BJ (cell line): ENCODE measurements around the gene C6orf118. TPM values are rescaled to one million over a fixed set of nuclear protein-coding genes. Genes with fewer than 3 reads are reported as not detected.

Experiments used
- CTCF ChIA-PET: fragments of 350-600 bp; formaldehyde crosslinking; extraction: SDS; loops from one replicate; lab custom pipeline; 2021; ENCODE audit warnings: antibody characterized with exemption, inconsistent platforms; lab: Yijun Ruan, JAX
- POLR2A ChIA-PET: fragments of 300-600 bp; sonication (Branson Sonifier 250); formaldehyde crosslinking; extraction: SDS; loops from one replicate; lab custom pipeline; 2021; ENCODE audit warnings: antibody characterized with exemption; lab: Charles Lee
- DNase-seq: peaks from one replicate; pipeline ENCODE4 v3.0.0-alpha.2; 2011; ENCODE audit warnings: low read depth
- H3K27me3 ChIP-seq: 2 replicates; pipeline ENCODE4 v1.6.0; 2011; ENCODE audit warnings: low read length; ENCODE audit not compliant: control insufficient read depth, insufficient read depth
- H3K36me3 ChIP-seq: 2 replicates; pipeline ENCODE4 v1.5.1; 2011; ENCODE audit warnings: low read length; ENCODE audit not compliant: control insufficient read depth, insufficient read depth
- H3K4me3 ChIP-seq: 2 replicates; pipeline ENCODE4 v1.5.1; 2011; ENCODE audit warnings: low read depth, mild to moderate bottlenecking, control low read depth, low read length
- CTCF ChIP-seq: IDR thresholded peaks from 2 replicates; pipeline ENCODE4 v1.5.1; 2011; ENCODE audit warnings: low read depth, mild to moderate bottlenecking, control low read depth, inconsistent platforms, low read length, moderate library complexity; ENCODE audit not compliant: insufficient read depth
- polyA plus RNA-seq: library from polyadenylated mRNA; depleted of rRNA; stranded (reverse); fragments of >200 nt; gene quantifications from 2 replicates; pipeline ENCODE4 v1.2.3, GENCODE V29; 2011

The C6orf118 gene
- polyA plus RNA-seq, 1 experiment, result not detected

GRCh38 chr6:165245701-165246100 is 63.7 kb downstream of the C6orf118 start:
- no peak for DNase-seq
- POLR2A ChIA-PET, result no interaction called here
- TF ChIP-seq CTCF, result no peak
- H3K36me3 ChIP-seq, result no peaks in the 10 kb centered on the region
- CTCF ChIA-PET, result no interaction called here
- no peaks in the 10 kb centered on the region for H3K27me3 ChIP-seq
- H3K4me3 ChIP-seq, result no peak overlapping the region

- Histone ChIP-seq H3K27me3 (no peaks in the 10 kb centered on the region), H3K4me3 (no peak overlapping the region), H3K36me3 (no peaks in the 10 kb centered on the region)
- ChIA-PET POLR2A (no interaction called here), CTCF (no interaction called here)
- TF ChIP-seq CTCF, result no peak
- no peak for DNase-seq
Measured at GRCh38 chr6:165245287-165245686, 64.1 kb downstream of the C6orf118 start.

- no peak for TF ChIP-seq CTCF
- H3K27me3 ChIP-seq, result no peaks in the 10 kb centered on the region
- ChIA-PET POLR2A (no interaction called here), CTCF (no interaction called here)
- no peak for DNase-seq
- H3K4me3 ChIP-seq, result no peak overlapping the region
- H3K36me3 ChIP-seq, result no peaks in the 10 kb centered on the region
Measured at GRCh38 chr6:165244524-165245247, 64.7 kb downstream of the C6orf118 start.

GRCh38 chr6:165243801-165244200 is 65.6 kb downstream of the C6orf118 start:
- CTCF ChIA-PET, result no interaction called here
- POLR2A ChIA-PET, result no interaction called here
- H3K4me3 ChIP-seq, result no peak overlapping the region
- no peak for DNase-seq
- H3K27me3 ChIP-seq, result no peaks in the 10 kb centered on the region
- TF ChIP-seq CTCF, result no peak
- H3K36me3 ChIP-seq, result no peaks in the 10 kb centered on the region

GRCh38 chr6:165236326-165236725 is 73.1 kb downstream of the C6orf118 start:
- Histone ChIP-seq H3K27me3 (no peaks in the 10 kb centered on the region), H3K36me3 (no peaks in the 10 kb centered on the region), H3K4me3 (no peak overlapping the region)
- POLR2A ChIA-PET, result no interaction called here
- CTCF ChIA-PET, result no interaction called here
- no peak for DNase-seq
- TF ChIP-seq CTCF, result no peak
